H9 (cell line): ENCODE results near the gene DEPDC5. TPM values are rescaled to one million over a fixed set of nuclear protein-coding genes. Genes with fewer than 3 reads are reported as not detected.

Source experiments
- DNase-seq: peaks from one replicate; pipeline ENCODE4 v3.0.0-alpha.2; 2017
- H2AFZ ChIP-seq: one replicate; pipeline ENCODE4 v1.6.1; 2013; ENCODE audit warnings: mild to moderate bottlenecking, low read length, control low read depth, moderate library complexity
- H2AK5ac ChIP-seq: 2 replicates; pipeline ENCODE4 v1.6.1; 2013; ENCODE audit warnings: low read length, control low read depth, mixed read lengths; ENCODE audit not compliant: insufficient read length
- H2BK120ac ChIP-seq: one replicate; pipeline ENCODE4 v1.6.1; 2013; ENCODE audit warnings: low read depth, mild to moderate bottlenecking, low read length, control low read depth, inconsistent platforms; ENCODE audit not compliant: poor library complexity, severe bottlenecking
- H2BK12ac ChIP-seq: 2 replicates; pipeline ENCODE4 v1.6.1; 2013; ENCODE audit warnings: low read length, control low read depth, mixed read lengths, low read depth; ENCODE audit not compliant: insufficient read length
- H2BK15ac ChIP-seq: 2 replicates; pipeline ENCODE4 v1.6.1; 2013; ENCODE audit warnings: low read depth, low read length, control low read depth
- H2BK20ac ChIP-seq: one replicate; pipeline ENCODE4 v1.6.1; 2013; ENCODE audit warnings: low read depth, mild to moderate bottlenecking, low read length, control low read depth, inconsistent platforms; ENCODE audit not compliant: poor library complexity, severe bottlenecking
- H2BK5ac ChIP-seq: 2 replicates; pipeline ENCODE4 v1.6.1; 2013; ENCODE audit warnings: low read length, control low read depth, mixed read lengths; ENCODE audit not compliant: insufficient read length
- H3K14ac ChIP-seq: 2 replicates; pipeline ENCODE4 v1.6.1; 2013; ENCODE audit warnings: low read length, control low read depth; ENCODE audit not compliant: insufficient read depth
- H3K18ac ChIP-seq: 2 replicates; pipeline ENCODE4 v1.6.1; 2013; ENCODE audit warnings: low read depth, mild to moderate bottlenecking, mixed read lengths, low read length, control low read depth; ENCODE audit not compliant: insufficient read length
- H3K23ac ChIP-seq: 2 replicates; pipeline ENCODE4 v1.6.1; 2013; ENCODE audit warnings: low read length, control low read depth, mixed read lengths, low read depth; ENCODE audit not compliant: insufficient read length
- H3K23me2 ChIP-seq: 2 replicates; pipeline ENCODE4 v1.6.1; 2013; ENCODE audit warnings: low read depth, mild to moderate bottlenecking, mixed read lengths, low read length, control low read depth; ENCODE audit not compliant: insufficient read length, poor library complexity, severe bottlenecking
- H3K27ac ChIP-seq: 2 replicates; pipeline ENCODE4 v1.5.1; 2013; ENCODE audit warnings: low read length, control low read depth, mixed read lengths, low read depth; ENCODE audit not compliant: insufficient read length
- H3K27me3 ChIP-seq: 2 replicates; pipeline ENCODE4 v1.6.1; 2013; ENCODE audit warnings: low read length, control low read depth, inconsistent platforms; ENCODE audit not compliant: insufficient read depth
- H3K4ac ChIP-seq: 2 replicates; pipeline ENCODE4 v1.6.1; 2013; ENCODE audit warnings: low read depth, mild to moderate bottlenecking, control low read depth, inconsistent platforms, low read length, moderate library complexity
- H3K4me1 ChIP-seq: 2 replicates; pipeline ENCODE4 v1.6.1; 2013; ENCODE audit warnings: low read length, control low read depth, inconsistent platforms; ENCODE audit not compliant: insufficient read depth
- H3K4me2 ChIP-seq: 2 replicates; pipeline ENCODE4 v1.6.1; 2013; ENCODE audit warnings: low read length, control low read depth, mixed read lengths; ENCODE audit not compliant: insufficient read length, insufficient read depth
- H3K56ac ChIP-seq: 2 replicates; pipeline ENCODE4 v1.6.1; 2013; ENCODE audit warnings: low read depth, mild to moderate bottlenecking, mixed read lengths, low read length, control low read depth; ENCODE audit not compliant: insufficient read length
- H3K79me1 ChIP-seq: 2 replicates; pipeline ENCODE4 v1.6.1; 2013; ENCODE audit warnings: low read depth, mild to moderate bottlenecking, moderate library complexity, low read length, control low read depth, inconsistent platforms; ENCODE audit not compliant: insufficient read depth, poor library complexity, severe bottlenecking
- H3K79me2 ChIP-seq: 2 replicates; pipeline ENCODE4 v1.6.1; 2013; ENCODE audit warnings: low read length, control low read depth, inconsistent platforms; ENCODE audit not compliant: insufficient read depth
- H3K9ac ChIP-seq: 2 replicates; pipeline ENCODE4 v1.6.1; 2013; ENCODE audit warnings: low read length, control low read depth, mixed read lengths; ENCODE audit not compliant: insufficient read length; ENCODE audit errors: extremely low read depth
- H3K9me3 ChIP-seq: one replicate; pipeline ENCODE4 v1.6.1; 2013; ENCODE audit warnings: low read depth, low read length, inconsistent platforms; ENCODE audit not compliant: control insufficient read depth
- H3T11ph ChIP-seq: one replicate; pipeline ENCODE4 v1.6.1; 2013; ENCODE audit warnings: mild to moderate bottlenecking, low read length, control low read depth, inconsistent platforms
- H4K20me1 ChIP-seq: one replicate; pipeline ENCODE4 v1.6.1; 2013; ENCODE audit not compliant: control insufficient read depth, insufficient read length, insufficient read depth
- H4K5ac ChIP-seq: 2 replicates; pipeline ENCODE4 v1.6.1; 2013; ENCODE audit warnings: low read depth, mild to moderate bottlenecking, mixed read lengths, low read length, control low read depth; ENCODE audit not compliant: insufficient read length
- H4K8ac ChIP-seq: replicated peaks from 2 replicates; pipeline ENCODE4 v1.6.1; 2013; ENCODE audit warnings: low read length, control low read depth, mixed read lengths, low read depth; ENCODE audit not compliant: insufficient read length
- H4K91ac ChIP-seq: 2 replicates; pipeline ENCODE4 v1.6.1; 2013; ENCODE audit warnings: low read depth, mild to moderate bottlenecking, moderate library complexity, mixed read lengths, low read length, control low read depth; ENCODE audit not compliant: insufficient read length
- H3K27ac Mint-ChIP-seq, 3 experiments: 2 replicates in 2 of 3; 3 replicates in 1 of 3; pipeline ENCODE4 v1.8.0; 2020 to 2021; ENCODE audit warnings: mixed read lengths in 3 of 3, mild to moderate bottlenecking in 1 of 3, moderate library complexity in 1 of 3
- H3K27me3 Mint-ChIP-seq: 2 replicates; pipeline ENCODE4 v1.8.0; 2021; ENCODE audit warnings: low read depth, mild to moderate bottlenecking, moderate library complexity, mixed read lengths
- H3K36me3 Mint-ChIP-seq, 3 experiments: 2 replicates in 2 of 3; 3 replicates in 1 of 3; pipeline ENCODE4 v1.8.0; 2020 to 2021; ENCODE audit warnings: low read depth in 3 of 3, mixed read lengths in 3 of 3; ENCODE audit not compliant: insufficient read depth in 1 of 3
- H3K4me1 Mint-ChIP-seq, 2 experiments: 2 replicates each; pipeline ENCODE4 v1.8.0; 2020; ENCODE audit warnings: mixed read lengths in 2 of 2
- H3K4me3 Mint-ChIP-seq, 2 experiments: 2 replicates in 1 of 2; 3 replicates in 1 of 2; pipeline ENCODE4 v1.8.0; 2020 to 2021; ENCODE audit warnings: mild to moderate bottlenecking in 2 of 2, mixed read lengths in 2 of 2, moderate library complexity in 1 of 2
- H3K9me3 Mint-ChIP-seq, 2 experiments: 2 replicates in 1 of 2; 3 replicates in 1 of 2; pipeline ENCODE4 v1.8.0; 2020; ENCODE audit warnings: mild to moderate bottlenecking in 2 of 2, mixed read lengths in 2 of 2, moderate library complexity in 1 of 2
- WGBS: extraction: QIAGEN DNeasy Blood & Tissue Kit; methylation state at CpG from one replicate; pipeline ENCODE4 v1.1.7; 2013; ENCODE audit warnings: missing lambda C conversion rate, low lambda C conversion rate, mixed read lengths; ENCODE audit not compliant: insufficient read length; ENCODE audit errors: extremely low coverage; 5-methylcytosine and 5-hydroxymethylcytosine counted together
- total RNA-seq: library from RNA; stranded (reverse); gene quantifications from 2 replicates; pipeline ENCODE4 v1.2.1, GENCODE V29; 2021
- TF ChIP-seq, protein P1 (sequence below): fragments of 200-600 bp; sonication (generic); conservative IDR thresholded peaks from 3 replicates; pipeline ENCODE4 v1.8.0; 2021; ENCODE audit warnings: antibody characterized with exemption, mild to moderate bottlenecking

Gene DEPDC5
- total RNA-seq, 1 experiment from 2014 or later: 29.2 TPM

DNA sequence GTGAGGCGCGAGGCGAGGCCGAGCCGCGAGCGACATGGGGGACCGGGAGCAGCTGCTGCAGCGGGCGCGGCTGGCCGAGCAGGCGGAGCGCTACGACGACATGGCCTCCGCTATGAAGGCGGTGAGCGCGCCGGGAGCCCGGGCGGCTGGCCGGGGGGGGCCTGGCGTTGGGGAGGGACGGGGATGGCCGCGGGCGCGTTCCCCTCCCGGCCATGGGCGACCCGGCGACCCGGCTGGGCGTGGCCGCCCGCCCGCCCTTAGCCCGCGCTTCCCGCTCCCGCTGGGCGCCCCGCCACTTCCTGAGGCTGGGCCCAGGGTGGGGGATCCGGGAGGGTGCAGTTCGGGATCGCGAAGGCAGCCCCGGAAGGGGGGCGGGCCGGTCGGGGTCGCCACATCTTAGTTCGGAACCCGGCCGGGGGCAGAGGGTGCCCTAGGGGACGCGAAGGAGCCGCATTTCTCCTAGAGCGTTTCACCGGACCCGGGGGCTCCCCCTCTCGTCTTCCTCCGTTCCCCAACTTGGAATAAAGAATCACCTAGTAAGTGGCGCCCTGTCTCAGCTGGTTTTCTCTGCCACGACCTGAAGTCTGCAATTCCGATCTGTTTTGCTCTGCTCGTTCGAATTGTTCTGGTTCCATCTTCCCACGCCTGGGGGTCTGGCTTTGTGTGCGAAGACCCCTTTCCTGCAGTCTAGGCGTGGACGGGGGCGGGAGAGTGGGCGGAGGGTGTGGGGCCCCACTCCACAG, 191.1 kb downstream of the DEPDC5 start:
- Histone ChIP-seq H3K27ac (peak overlapping the region; percentile 3), H3K18ac (peak overlapping the region; percentile 94), H3K23ac (no peak overlapping the region), H3K4me1 (no peaks in the 10 kb centered on the region; the same call in 1 of the 2 replicates), H4K8ac (no peak overlapping the region), H3K9ac (peak overlapping the region; percentile 92), H2AK5ac (no peak overlapping the region), H2BK12ac (peak overlapping the region; percentile 75), H3K27me3 (no peaks in the 10 kb centered on the region), H4K20me1 (no peaks in the 10 kb centered on the region), H2AFZ (no peak overlapping the region), H4K91ac (no peak overlapping the region), H3K9me3 (no peaks in the 10 kb centered on the region), H2BK5ac (peak overlapping the region; percentile 67), H3T11ph (no peak overlapping the region), H3K56ac (no peak overlapping the region), H2BK120ac (no peak overlapping the region), H3K14ac (peak overlapping the region; percentile 99), H2BK20ac (no peak overlapping the region), H3K4ac (peak overlapping the region; percentile 57; the same call in 1 of the 2 replicates), H2BK15ac (no peak overlapping the region), H3K23me2 (peaks cover 14% of the 10 kb centered on the region), H3K4me2 (peak overlapping the region; percentile 93), H3K79me2 (peaks cover 35% of the 10 kb centered on the region; the same call in 1 of the 2 replicates), H4K5ac (no peak overlapping the region), H3K79me1 (peaks cover 3% of the 10 kb centered on the region)
- WGBS: no CpG with 5 or more reads among the region's 76 CpGs
- Mint-ChIP-seq H3K27me3 (peaks cover 12% of the 10 kb centered on the region), H3K9me3 (no peaks in the 10 kb centered on the region), H3K36me3 (peaks cover 20 to 25% (median 23%) of the 10 kb centered on the region in 3 experiments; a peak in 6 of 7 replicates), H3K4me1 (peaks cover 11 to 12% of the 10 kb centered on the region in 2 experiments), H3K4me3 (peak overlapping the region in 1 of 2 experiments; percentile 84; a peak in 2 of 5 replicates), H3K27ac (no peak overlapping the region)
- TF ChIP-seq, protein P1, sequence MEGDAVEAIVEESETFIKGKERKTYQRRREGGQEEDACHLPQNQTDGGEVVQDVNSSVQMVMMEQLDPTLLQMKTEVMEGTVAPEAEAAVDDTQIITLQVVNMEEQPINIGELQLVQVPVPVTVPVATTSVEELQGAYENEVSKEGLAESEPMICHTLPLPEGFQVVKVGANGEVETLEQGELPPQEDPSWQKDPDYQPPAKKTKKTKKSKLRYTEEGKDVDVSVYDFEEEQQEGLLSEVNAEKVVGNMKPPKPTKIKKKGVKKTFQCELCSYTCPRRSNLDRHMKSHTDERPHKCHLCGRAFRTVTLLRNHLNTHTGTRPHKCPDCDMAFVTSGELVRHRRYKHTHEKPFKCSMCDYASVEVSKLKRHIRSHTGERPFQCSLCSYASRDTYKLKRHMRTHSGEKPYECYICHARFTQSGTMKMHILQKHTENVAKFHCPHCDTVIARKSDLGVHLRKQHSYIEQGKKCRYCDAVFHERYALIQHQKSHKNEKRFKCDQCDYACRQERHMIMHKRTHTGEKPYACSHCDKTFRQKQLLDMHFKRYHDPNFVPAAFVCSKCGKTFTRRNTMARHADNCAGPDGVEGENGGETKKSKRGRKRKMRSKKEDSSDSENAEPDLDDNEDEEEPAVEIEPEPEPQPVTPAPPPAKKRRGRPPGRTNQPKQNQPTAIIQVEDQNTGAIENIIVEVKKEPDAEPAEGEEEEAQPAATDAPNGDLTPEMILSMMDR: peak; percentile 12; the same call in 1 of the 3 replicates
- no peak for DNase-seq
